Mucosa of gallbladder (tissue), 1 donor: Measurements from ENCODE around the gene FETUB. TPM values are rescaled to one million over a fixed set of nuclear protein-coding genes. Genes with fewer than 3 reads are reported as not detected.
"Not testable (repeated sequence)": the region's sequence is repeated elsewhere in the genome, so short reads cannot be mapped to it uniquely, and the experiment has no call there.

ENCODE experiments used
- DNase-seq: peaks from one replicate; pipeline ENCODE4 v3.0.0-alpha.2; 2020; ENCODE audit warnings: low spot score
- total RNA-seq: library from RNA; stranded (reverse); gene quantifications from one replicate; pipeline ENCODE4 v1.2.1, GENCODE V29; 2021
- donor health status: DM: no; HTN: no; CAD: no.

The FETUB gene
- total RNA-seq, 1 donor from 2014 or later: not detected

DNA sequence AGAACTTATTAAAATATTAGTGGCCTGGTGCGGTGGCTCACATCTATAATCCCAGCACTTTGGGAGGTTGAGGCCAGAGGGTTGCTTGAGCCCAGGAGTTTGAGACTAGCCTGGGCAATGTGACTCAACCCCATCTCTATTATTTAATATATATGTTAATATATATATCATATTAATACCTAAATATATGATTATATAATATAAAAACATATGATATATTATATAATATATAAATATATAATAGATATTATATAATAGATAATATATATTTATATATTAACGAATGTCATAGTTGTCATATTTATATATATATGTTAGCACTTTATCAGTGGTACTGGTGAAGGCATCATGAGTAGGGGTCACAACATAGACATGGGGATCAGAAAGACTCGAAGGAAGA is 30.9 kb downstream of the FETUB start:
- DNase-seq: no peak

DNA sequence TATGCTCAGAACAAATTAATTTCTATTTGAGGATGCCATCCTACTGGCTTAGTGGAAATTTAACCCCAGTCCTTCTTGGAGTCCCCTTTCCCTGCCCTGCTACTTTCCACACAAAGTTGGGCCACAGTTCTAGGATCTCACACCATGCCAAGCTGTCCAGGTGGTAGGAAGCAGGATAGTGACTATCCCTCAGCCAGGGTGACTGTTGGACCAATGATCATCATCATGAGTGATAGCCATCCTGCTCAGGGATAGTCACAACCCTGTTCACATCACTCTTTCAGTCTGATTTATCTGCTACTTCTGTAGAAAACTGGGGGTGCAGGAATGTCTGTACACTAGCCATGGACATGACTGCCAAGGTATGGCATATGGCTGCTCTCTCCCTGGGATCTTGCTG is 38.4 kb downstream of the FETUB start:
- DNase-seq: no peak

DNA sequence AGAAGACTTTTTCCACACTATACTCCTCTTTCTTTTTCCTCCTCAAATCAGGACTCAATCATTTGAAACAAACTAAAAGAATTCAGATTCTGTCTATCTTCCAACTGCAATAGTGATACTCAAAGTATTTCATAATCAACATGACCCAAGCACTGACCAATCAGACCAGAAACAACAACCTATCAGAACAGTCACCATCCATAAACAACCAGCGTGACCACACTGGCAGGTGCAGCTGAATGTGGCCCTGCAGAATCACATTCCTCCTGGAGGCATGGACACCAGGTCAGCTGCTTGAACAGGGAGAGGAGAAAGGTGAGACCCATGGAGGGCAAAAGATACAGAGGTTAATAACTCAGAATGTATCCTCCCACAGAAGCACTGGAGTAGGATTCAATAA is 39.0 kb downstream of the FETUB start:
- no peak for DNase-seq

DNA sequence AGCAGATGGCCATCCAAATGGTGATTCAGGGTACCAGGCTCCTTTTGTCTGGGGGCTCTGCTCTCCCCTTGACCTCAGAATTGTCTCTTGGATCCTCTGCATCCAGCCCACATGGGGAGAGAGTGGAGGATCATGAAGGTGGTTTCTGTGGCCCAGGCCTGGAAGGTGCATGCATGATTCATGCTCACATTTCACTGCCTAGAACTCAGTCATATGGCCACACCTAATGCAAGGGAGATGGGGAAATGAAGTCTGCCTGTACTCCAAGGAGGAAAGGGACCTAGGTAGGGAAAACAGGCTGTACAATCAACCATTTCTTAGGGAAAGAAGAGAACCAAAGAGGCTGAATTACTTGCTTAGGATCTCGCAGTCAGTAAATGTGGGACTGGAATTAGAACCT is 40.7 kb downstream of the FETUB start:
- no peak for DNase-seq

DNA sequence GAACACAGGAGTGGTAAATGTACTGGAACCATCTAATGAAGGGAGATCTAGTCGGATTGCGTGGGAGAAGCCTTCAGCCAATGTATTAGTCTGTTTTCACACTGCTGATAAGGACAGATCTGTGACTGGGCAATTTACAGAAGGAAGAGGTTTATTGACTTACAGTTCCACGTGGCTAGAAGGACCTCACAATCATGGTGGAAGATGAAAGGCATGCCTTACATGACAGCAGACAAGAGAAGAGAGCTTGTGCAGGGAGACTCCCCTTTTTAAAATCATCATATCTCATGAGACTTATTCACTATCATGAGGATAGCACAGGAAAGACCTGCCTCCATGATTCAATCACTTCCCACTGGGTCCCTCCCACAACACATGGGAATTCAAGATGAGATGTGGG is 42.6 kb downstream of the FETUB start:
- DNase-seq: no peak

DNA sequence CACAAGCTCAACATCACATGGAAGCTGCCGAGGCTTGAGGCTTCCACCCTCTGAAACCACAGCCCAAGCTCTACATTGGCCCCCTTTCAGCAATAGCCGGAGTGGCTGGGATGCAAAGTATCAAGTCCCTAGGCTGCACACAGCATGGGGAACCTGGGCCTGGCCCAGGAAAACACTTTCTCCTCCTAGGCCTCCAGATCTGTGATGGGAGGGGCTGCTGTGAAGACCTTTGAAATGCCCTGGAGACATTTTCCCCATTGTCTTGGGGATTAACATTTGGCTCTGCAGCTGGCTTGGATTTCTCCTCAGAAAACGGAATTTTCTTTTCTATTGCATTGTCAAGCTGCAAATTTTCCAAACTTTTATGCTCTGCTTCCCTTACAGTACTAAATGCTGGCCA is 43.8 kb downstream of the FETUB start:
- DNase-seq: no peak

DNA sequence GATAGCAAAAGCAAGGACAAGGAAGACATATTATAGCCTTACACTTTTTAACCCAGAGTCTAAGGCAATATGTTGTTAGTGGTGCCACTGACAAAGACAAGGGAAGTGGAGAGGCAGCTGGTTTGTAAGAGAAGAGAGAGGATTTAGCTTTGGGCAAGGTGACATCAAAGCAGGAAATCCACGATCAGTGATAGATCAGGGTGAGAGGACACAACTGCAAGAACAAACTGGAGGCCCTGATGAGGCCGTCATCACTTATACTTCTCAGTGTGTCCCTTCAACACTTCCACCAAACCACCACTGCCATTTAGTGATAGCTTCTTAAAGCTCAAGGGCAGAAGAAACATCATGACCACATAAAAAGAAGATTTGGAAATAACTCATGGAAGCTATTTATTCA is 46.3 kb downstream of the FETUB start:
- DNase-seq: not testable (repeated sequence)

DNA sequence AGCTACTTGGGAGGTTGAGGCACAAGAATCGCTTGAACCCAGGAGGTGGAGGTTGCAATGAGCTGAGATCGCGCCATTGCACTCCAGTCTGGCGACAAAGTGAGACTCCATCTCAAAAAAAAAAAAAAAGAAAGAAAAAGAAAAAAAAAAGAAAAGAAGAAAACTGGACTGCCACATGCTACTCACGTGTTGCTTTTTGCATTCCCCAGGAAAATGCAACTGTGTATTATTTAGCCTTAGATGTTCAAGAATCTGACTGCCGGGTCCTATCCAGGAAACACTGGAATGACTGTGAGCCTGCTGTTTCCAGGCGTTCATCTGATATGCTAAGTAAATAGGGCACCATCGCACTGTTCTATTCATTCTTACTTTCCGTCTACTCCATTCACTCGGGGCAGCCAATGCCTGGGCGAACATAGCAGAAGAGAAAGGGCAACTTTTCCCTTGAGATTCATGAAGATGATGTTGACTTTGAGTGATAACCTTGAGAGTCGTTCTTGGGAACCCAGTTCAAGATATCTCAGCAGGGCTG is 47.0 kb downstream of the FETUB start:
- DNase-seq: no peak

DNA sequence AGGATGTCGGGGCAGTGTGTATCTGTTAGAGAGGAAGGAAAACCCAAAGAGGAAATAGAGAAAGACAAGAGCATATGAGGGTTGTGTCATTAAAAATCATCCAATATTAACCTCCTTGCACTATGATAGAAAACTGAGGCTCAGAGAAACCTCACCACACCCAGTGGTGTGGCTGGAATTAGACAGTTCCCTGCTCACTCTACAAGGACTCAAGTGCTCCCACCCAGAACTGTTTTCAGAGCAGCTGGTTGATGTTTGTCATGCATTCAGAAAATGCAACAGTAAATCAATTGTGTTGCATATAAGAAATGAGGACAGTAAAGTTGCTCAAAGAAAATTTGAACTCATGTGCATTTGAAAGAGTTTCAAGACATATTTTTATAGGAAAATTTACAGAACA is 50.1 kb downstream of the FETUB start:
- DNase-seq: not testable (repeated sequence)

DNA sequence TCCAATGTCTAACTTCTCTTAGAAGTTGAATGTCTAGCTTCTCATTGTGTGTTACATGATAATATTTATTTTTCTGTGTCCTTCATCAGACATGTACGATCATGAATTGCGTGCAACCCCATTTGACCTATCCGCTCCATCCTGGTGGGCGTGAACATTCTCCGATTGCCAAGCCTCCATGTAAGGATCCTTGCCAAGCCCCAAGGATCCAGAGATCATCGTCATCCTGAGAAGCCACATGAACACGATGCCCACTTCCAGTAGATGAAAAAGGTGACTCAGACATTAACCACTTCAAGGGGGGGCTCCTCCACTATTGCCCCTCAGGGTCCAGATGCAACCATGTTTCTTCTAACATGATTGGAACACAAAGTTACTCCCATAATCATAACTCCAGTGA is 51.5 kb downstream of the FETUB start:
- DNase-seq: no peak

DNA sequence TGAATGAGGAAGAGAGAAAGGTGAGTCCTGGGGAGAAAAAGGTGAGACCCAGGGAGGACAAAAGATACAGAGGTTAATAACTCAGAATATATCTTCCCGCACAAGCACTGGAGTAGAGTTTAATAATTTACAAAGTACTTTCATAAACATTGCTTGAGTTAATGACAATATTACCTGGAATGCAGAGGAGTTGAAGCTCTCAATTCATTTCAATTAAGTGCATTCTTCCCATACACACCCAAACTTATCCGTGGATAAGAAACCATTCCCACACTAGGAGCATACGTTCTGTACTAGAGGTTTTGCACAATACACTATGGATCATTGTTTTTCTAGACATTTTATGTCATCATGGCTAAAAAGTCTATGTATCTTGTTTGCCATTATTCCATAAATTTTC is 53.6 kb downstream of the FETUB start:
- DNase-seq: no peak

DNA sequence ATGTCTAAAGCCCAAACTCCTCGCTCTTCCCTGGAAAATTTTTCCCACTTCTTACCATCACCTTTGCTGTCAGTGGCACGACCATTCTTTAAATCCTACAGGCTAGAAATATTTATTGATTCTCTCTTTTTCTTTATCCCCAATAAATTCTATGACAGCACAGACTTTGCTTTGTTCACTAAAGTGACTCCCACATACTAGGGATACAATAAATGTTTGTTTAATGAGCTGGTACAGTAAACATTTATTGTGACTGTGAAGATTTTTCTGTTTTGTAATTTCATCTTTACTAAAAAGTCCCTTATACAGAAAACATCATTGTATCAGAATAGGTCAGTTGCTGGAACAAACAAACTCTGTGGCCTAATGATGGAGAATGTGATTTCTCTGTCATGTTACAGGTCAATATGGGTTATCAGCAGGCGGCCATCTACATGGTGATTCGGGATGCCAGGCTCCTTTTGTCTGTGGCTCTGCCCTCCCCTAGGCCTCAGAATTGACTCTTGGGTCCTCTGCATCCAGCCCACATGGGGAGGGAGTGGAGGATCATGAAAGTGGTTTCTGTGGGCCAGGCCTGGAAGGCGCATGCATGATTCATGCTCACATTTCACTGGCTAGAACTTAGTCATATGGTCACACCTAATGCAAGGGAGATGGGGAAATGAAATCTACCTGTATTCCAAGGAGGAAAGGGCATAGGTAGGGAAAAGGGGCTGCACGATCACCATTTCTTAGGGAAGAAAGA is 54.3 kb downstream of the FETUB start:
- DNase-seq: no peak

DNA sequence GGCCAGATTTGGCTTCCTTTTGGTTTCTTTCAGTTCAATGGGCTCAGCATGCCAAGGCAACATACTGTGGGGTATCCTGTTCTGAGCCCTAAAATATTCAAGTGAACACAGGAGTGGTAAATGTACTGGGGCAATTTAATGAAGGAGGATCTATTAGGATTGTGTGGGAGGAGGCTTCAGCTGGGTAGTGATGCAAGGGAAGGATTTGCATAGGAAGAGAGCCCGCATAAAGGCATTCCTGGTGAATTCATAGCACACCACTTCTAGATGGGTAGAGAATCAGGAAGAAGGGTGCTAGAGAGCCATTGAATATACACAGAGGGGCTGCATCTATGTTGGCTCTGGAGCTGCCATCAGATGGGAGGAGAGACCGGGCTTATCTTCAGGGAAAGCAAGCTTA is 56.3 kb downstream of the FETUB start:
- no peak for DNase-seq

DNA sequence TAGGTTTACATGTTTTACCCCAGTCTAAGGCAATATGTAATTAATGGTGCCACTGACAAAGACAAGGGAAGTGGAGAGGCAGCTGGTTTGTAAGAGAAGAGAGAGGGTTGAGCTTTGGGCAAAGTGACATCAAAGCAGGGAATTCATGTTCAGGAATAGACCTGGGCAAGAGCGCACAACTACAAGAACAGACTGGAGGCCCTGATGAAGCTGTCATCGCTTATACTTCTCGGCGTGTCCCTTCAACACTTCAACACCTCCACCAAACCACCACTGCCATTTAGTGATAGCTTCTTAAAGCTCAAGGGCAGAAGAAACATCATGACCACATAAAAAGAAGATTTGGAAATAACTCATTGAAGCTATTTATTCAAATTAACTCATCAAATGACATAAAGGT is 57.3 kb downstream of the FETUB start:
- no peak for DNase-seq

DNA sequence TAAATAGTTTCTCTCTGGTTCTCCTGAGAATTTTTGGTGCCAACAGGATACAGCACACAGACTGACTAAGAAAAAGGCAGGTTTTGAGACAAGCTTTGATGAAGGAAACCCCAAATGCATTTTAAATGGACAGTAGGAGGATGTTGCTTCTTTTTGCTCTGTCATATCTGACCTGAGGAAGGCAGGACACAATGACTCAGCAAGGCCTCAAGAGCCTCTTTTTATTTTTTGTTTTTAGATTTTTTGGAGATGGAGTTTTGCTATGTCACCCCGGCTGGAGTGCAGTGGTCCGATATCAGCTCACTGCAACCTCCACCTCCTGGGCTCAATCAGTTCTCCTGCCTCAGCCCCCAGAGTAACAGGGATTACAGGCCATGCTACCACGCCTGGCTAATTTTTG is 60.1 kb downstream of the FETUB start:
- no peak for DNase-seq

DNA sequence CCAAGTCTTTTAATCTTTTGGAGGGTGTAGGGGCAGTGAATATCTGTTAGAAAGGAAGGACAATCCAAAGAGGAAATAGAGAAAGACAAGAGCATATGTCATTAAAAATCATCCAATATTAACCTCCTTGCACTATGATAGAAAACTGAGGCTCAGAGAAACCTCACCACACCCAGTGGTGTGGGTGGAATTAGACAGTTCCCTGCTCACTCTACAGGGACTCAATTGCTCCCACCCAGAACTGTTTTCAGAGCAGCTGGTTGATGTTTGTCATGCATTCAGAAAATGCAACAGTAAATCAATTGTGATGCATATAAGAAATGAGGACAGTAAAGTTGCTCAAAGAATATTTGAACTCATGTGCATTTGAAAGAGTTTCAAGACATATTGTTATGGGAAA is 62.3 kb downstream of the FETUB start:
- not testable (repeated sequence) for DNase-seq

Other genes with a start within 250 kb of the FETUB start
- gene CRYGS, start 96.0 kb upstream of the FETUB start, total RNA-seq: 2.7 TPM
- gene TBCCD1, start 73.1 kb upstream of the FETUB start, total RNA-seq: 11.0 TPM
- 48.1 TPM for gene DNAJB11, start 69.7 kb upstream of the FETUB start, total RNA-seq
- gene AHSG, start 27.3 kb upstream of the FETUB start, total RNA-seq: 2.2 TPM
- gene HRG, start 25.6 kb downstream of the FETUB start, total RNA-seq: 0.49 TPM
- 0.43 TPM for gene KNG1, start 77.0 kb downstream of the FETUB start, total RNA-seq
- gene EIF4A2, start 143.2 kb downstream of the FETUB start, total RNA-seq: 535 TPM
- 9.4 TPM for gene RFC4, start 166.1 kb downstream of the FETUB start, total RNA-seq
- 0.26 TPM for gene ADIPOQ, start 202.3 kb downstream of the FETUB start, total RNA-seq